Fibroblast of the aortic adventitia (primary cell): ENCODE data around the gene FOXO6. TPM values are rescaled to one million over a fixed set of nuclear protein-coding genes. Genes with fewer than 3 reads are reported as not detected.
"Not testable (repeated sequence)": the region's sequence is repeated elsewhere in the genome, so short reads cannot be mapped to it uniquely, and the experiment has no call there.

Source experiments
- DNase-seq: peaks from one replicate; pipeline ENCODE4 v3.0.0-alpha.2; 2010; ENCODE audit warnings: low read depth
- H3K4me3 ChIP-seq: 2 replicates; pipeline ENCODE4 v1.5.1; 2011; ENCODE audit warnings: low read depth, mild to moderate bottlenecking, control low read depth, low read length, moderate library complexity
- CTCF ChIP-seq: IDR thresholded peaks from 2 replicates; pipeline ENCODE4 v1.5.1; 2011; ENCODE audit warnings: mild to moderate bottlenecking, low read length, control low read depth, inconsistent platforms; ENCODE audit not compliant: insufficient read depth
- total RNA-seq: library from RNA; depleted of rRNA; stranded (reverse); fragments of >200 nt; gene quantifications from 2 replicates; pipeline ENCODE4 v1.2.3, GENCODE V29; 2012; ENCODE audit warnings: low replicate concordance

FOXO6 gene
- total RNA-seq, 1 donor = not detected

- DNase-seq = no peak
- TF ChIP-seq CTCF = no peak
- no peak overlapping the region for H3K4me3 ChIP-seq
Observed at GRCh38 chr1:41329662-41330587, 31.3 kb upstream of the FOXO6 start.

- no peak for TF ChIP-seq CTCF
- no peak overlapping the region for H3K4me3 ChIP-seq
- no peak for DNase-seq
Observed at GRCh38 chr1:41330588-41331545, 30.4 kb upstream of the FOXO6 start.

- H3K4me3 ChIP-seq = no peak overlapping the region
- no peak for DNase-seq
- no peak for TF ChIP-seq CTCF
Observed at GRCh38 chr1:41331546-41331917, 29.7 kb upstream of the FOXO6 start.

GRCh38 chr1:41332161-41332560 is 29.1 kb upstream of the FOXO6 start:
- not testable (repeated sequence) for DNase-seq, H3K4me3 ChIP-seq

GRCh38 chr1:41333146-41333784 is 28.0 kb upstream of the FOXO6 start:
- peak; percentile 53 for DNase-seq
- TF ChIP-seq CTCF = no peak
- no peak overlapping the region for H3K4me3 ChIP-seq

GRCh38 chr1:41338820-41339219 is 22.4 kb upstream of the FOXO6 start:
- DNase-seq = no peak
- no peak overlapping the region for H3K4me3 ChIP-seq
- no peak for TF ChIP-seq CTCF
